ENCODE measurements around the gene MMEL1. TPM values are rescaled to one million over a fixed set of nuclear protein-coding genes. Genes with fewer than 3 reads are reported as not detected.

Gene MMEL1
- total and polyA plus RNA-seq, 2 of the 13 experiments (the other 11 are each of a cell fraction or from before 2014, with no cell fraction given): 0.48 TPM; not detected in 1

DNA sequence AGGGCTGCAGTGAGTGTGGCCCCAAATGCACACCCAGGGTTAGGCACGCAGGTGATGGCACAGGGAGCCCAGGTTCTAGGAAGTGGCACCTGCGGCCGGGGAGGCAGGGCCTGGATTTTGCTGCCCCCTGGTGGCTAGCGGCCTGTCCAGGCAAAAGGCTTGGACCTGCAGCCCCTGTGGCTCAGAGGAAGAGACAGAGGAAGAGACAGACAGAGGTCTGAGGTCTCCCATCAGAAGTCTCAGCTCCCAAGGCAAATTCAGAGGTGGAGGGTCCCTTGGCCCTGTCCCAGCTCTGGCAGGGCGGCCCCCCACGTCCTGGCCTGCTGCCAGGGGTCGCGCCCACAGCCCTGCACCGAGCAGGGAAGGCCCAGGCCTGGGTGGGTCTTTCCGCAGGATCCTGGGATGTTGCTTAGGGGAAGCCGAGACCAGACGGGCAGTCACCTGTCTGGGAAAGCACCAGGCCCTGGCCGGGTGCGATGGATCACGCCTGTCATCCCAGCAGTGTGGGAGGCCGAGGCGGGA lies 84.7 kb downstream of the MMEL1 start (continued):
- TF ChIP-seq, protein P1, sequence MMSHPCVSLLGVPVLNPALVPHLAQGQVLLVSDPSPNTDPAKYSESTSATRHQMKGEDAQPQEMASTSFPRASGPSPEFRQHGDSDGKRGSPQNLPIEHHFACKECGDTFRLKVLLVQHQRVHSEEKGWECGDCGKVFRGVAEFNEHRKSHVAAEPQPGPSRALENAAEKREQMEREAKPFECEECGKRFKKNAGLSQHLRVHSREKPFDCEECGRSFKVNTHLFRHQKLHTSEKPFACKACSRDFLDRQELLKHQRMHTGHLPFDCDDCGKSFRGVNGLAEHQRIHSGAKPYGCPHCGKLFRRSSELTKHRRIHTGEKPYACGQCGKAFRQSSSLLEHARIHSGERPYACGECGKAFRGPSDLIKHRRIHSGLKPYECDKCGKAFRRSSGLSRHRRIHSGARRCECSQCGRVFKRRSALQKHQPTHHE (CRISPR knock-in tag; IDR thresholded peaks at IDR 0.05; ENCODE audit: borderline replicate concordance): no peak
- TF ChIP-seq SIN3B (IDR thresholded peaks at IDR 0.05; ENCODE audit: low read length) (no peak), SNAI1 (CRISPR knock-in tag; IDR thresholded peaks at IDR 0.05; ENCODE audit: borderline replicate concordance) (0 out of 2 replicates have a peak, but pooled peaks have one; percentile 18), SMC3 (IDR thresholded peaks at IDR 0.05; ENCODE audit: low read length) (peak; percentile 64), ZNF792 (CRISPR knock-in tag; IDR thresholded peaks at IDR 0.05) (0 out of 2 replicates have a peak, but pooled peaks have one; percentile 22), ZMAT3 (CRISPR knock-in tag; conservative IDR thresholded peaks at IDR 0.05) (no peak), HNRNPL (IDR thresholded peaks at IDR 0.05; ENCODE audit: low read depth, low read length) (0 out of 2 replicates have a peak, but pooled peaks have one; percentile 71), ZNF747 (CRISPR knock-in tag; IDR thresholded peaks at IDR 0.05; ENCODE audit: borderline replicate concordance) (no peak), ZSCAN12 (CRISPR knock-in tag; IDR thresholded peaks at IDR 0.05) (no peak), ZNF572 (CRISPR knock-in tag; IDR thresholded peaks at IDR 0.05) (0 out of 2 replicates have a peak, but pooled peaks have one; percentile 57), POLR2AphosphoS5 (IDR thresholded peaks at IDR 0.05; ENCODE audit: low read depth, low read length) (0 out of 2 replicates have a peak, but pooled peaks have one; percentile 43), NR1H2 (CRISPR knock-in tag; IDR thresholded peaks at IDR 0.05; ENCODE audit: borderline replicate concordance, low read depth) (no peak), MXI1 (IDR thresholded peaks at IDR 0.05; ENCODE audit: borderline replicate concordance, low read depth, low read length) (peak; percentile 66; the same call in 1 of the 3 replicates)
- TF ChIP-seq, protein P2, sequence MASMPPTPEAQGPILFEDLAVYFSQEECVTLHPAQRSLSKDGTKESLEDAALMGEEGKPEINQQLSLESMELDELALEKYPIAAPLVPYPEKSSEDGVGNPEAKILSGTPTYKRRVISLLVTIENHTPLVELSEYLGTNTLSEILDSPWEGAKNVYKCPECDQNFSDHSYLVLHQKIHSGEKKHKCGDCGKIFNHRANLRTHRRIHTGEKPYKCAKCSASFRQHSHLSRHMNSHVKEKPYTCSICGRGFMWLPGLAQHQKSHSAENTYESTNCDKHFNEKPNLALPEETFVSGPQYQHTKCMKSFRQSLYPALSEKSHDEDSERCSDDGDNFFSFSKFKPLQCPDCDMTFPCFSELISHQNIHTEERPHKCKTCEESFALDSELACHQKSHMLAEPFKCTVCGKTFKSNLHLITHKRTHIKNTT (CRISPR knock-in tag; IDR thresholded peaks at IDR 0.05): no peak
- TF ChIP-seq, protein P3, sequence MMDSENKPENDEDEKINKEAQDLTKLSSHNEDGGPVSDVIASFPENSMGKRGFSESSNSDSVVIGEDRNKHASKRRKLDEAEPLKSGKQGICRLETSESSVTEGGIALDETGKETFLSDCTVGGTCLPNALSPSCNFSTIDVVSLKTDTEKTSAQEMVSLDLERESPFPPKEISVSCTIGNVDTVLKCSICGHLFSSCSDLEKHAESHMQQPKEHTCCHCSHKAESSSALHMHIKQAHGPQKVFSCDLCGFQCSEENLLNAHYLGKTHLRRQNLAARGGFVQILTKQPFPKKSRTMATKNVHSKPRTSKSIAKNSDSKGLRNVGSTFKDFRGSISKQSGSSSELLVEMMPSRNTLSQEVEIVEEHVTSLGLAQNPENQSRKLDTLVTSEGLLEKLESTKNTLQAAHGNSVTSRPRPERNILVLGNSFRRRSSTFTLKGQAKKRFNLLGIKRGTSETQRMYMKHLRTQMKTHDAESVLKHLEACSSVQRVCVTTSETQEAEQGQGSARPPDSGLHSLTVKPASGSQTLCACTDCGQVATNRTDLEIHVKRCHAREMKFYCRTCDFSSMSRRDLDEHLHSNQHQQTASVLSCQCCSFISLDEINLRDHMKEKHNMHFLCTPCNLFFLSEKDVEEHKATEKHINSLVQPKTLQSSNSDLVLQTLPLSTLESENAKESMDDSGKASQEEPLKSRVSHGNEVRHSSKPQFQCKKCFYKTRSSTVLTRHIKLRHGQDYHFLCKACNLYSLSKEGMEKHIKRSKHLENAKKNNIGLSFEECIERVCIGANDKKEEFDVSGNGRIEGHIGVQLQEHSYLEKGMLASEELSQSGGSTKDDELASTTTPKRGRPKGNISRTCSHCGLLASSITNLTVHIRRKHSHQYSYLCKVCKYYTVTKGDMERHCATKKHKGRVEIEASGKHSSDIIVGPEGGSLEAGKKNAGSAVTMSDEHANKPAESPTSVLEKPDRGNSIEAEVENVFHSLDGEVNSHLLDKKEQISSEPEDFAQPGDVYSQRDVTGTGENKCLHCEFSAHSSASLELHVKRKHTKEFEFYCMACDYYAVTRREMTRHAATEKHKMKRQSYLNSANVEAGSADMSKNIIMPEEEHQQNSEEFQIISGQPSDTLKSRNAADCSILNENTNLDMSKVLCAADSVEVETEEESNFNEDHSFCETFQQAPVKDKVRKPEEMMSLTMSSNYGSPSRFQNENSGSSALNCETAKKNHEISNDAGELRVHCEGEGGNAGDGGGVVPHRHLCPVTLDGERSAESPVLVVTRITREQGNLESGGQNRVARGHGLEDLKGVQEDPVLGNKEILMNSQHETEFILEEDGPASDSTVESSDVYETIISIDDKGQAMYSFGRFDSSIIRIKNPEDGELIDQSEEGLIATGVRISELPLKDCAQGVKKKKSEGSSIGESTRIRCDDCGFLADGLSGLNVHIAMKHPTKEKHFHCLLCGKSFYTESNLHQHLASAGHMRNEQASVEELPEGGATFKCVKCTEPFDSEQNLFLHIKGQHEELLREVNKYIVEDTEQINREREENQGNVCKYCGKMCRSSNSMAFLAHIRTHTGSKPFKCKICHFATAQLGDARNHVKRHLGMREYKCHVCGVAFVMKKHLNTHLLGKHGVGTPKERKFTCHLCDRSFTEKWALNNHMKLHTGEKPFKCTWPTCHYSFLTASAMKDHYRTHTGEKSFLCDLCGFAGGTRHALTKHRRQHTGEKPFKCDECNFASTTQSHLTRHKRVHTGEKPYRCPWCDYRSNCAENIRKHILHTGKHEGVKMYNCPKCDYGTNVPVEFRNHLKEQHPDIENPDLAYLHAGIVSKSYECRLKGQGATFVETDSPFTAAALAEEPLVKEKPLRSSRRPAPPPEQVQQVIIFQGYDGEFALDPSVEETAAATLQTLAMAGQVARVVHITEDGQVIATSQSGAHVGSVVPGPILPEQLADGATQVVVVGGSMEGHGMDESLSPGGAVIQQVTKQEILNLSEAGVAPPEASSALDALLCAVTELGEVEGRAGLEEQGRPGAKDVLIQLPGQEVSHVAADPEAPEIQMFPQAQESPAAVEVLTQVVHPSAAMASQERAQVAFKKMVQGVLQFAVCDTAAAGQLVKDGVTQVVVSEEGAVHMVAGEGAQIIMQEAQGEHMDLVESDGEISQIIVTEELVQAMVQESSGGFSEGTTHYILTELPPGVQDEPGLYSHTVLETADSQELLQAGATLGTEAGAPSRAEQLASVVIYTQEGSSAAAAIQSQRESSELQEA (CRISPR knock-in tag; IDR thresholded peaks at IDR 0.05; ENCODE audit: not compliant biosample characterization): peak; percentile 41
- TF ChIP-seq, protein P4, sequence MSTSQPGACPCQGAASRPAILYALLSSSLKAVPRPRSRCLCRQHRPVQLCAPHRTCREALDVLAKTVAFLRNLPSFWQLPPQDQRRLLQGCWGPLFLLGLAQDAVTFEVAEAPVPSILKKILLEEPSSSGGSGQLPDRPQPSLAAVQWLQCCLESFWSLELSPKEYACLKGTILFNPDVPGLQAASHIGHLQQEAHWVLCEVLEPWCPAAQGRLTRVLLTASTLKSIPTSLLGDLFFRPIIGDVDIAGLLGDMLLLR (CRISPR knock-in tag; IDR thresholded peaks at IDR 0.05): no peak
- TF ChIP-seq, protein P5, sequence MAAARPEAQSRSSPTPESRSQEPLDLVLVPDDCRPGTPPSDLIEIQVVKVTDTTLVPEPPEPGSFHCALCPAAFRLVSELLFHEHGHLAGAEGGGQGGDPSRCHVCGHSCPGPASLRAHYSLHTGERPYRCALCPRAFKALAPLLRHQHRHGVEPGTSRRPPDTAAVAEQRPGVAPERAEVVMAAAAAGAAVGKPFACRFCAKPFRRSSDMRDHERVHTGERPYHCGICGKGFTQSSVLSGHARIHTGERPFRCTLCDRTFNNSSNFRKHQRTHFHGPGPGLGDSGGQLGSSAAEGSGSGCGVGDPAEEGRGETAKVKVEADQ (CRISPR knock-in tag; IDR thresholded peaks at IDR 0.05; ENCODE audit: borderline replicate concordance): no peak
- TF ChIP-seq, protein P6, sequence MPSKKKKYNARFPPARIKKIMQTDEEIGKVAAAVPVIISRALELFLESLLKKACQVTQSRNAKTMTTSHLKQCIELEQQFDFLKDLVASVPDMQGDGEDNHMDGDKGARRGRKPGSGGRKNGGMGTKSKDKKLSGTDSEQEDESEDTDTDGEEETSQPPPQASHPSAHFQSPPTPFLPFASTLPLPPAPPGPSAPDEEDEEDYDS (CRISPR knock-in tag; IDR thresholded peaks at IDR 0.05): no peak

Measured in HepG2 (cell line).